ENCODE data around the gene SKAP2. TPM values are rescaled to one million over a fixed set of nuclear protein-coding genes. Genes with fewer than 3 reads are reported as not detected.

The SKAP2 gene
- total and polyA plus RNA-seq, 2 experiments from 2014 or later, result 2.5 to 4.4 TPM

- peaks cover 17% of the 10 kb centered on the region for H3K4me1 Mint-ChIP-seq
- Histone ChIP-seq H3K4me2 (no peak overlapping the region), H3K79me2 (replicated peaks; ENCODE audit: insufficient read depth) (no peaks in the 10 kb centered on the region), H3K4me1 (ENCODE audit: insufficient read depth) (peaks cover 5% of the 10 kb centered on the region; the same call in 1 of the 2 replicates), H3K27me3 (ENCODE audit: insufficient read depth) (no peaks in the 10 kb centered on the region), H3K36me3 (ENCODE audit: insufficient read depth) (no peaks in the 10 kb centered on the region), H3K27ac (ENCODE audit: low read depth) (no peak overlapping the region), H3F3A (replicated peaks; ENCODE audit: low read depth) (no peaks in the 10 kb centered on the region), H2AFZ (no peak overlapping the region), H4K20me1 (replicated peaks; ENCODE audit: insufficient read depth) (no peaks in the 10 kb centered on the region), H3K9me2 (ENCODE audit: insufficient read depth) (no peaks in the 10 kb centered on the region), H3K4me3 (no peak overlapping the region)
- H3K27me3 Mint-ChIP-seq (ENCODE audit: insufficient read depth, low read depth, poor library complexity), result no peaks in the 10 kb centered on the region
- H3K4me3 Mint-ChIP-seq, result no peak overlapping the region
- no peak for DNase-seq (ENCODE audit: low spot score)
- no peaks in the 10 kb centered on the region for H3K36me3 Mint-ChIP-seq (ENCODE audit: low read depth)
- no peak overlapping the region for H3K27ac Mint-ChIP-seq
- H3K9me3 Mint-ChIP-seq, result no peaks in the 10 kb centered on the region
- no peak for ATAC-seq
- TF ChIP-seq CREB1 (CRISPR knock-in tag; IDR thresholded peaks at IDR 0.05; ENCODE audit: low read depth) (no peak), EZH2 (IDR thresholded peaks at IDR 0.05; ENCODE audit: low read depth, unreplicated experiment) (no peak), REST (IDR thresholded peaks at IDR 0.05; ENCODE audit: unreplicated experiment) (no peak), CTCF (conservative IDR thresholded peaks at IDR 0.05; ENCODE audit: low read depth in 2 of 2) (no peak), STAT1 (IDR thresholded peaks at IDR 0.05; ENCODE audit: unreplicated experiment) (no peak), ZNF114 (CRISPR knock-in tag; IDR thresholded peaks at IDR 0.05) (no peak), ZNF331 (CRISPR knock-in tag; IDR thresholded peaks at IDR 0.05; ENCODE audit: low read depth) (no peak), ZNF462 (CRISPR knock-in tag; IDR thresholded peaks at IDR 0.05) (no peak), ETS1 (IDR thresholded peaks at IDR 0.05) (no peak), JUNB (IDR thresholded peaks at IDR 0.05; ENCODE audit: unreplicated experiment) (no peak), NANOG (IDR thresholded peaks at IDR 0.05; ENCODE audit: borderline replicate concordance) (no peak), POLR2AphosphoS5 (IDR thresholded peaks at IDR 0.05; ENCODE audit: low read depth) (no peak), EZH2phosphoT487 (IDR thresholded peaks at IDR 0.05; ENCODE audit: unreplicated experiment) (no peak)
These were observed 138.3 kb downstream of the SKAP2 start for GRCh38 chr7:26726051-26726450.

Measured in GM23338 (cell line).